GM21786 (cell line): ENCODE data around the gene OSBPL10.
A peak's percentile ranks its signal among the peaks of the same experiment; 100 is the strongest.
"Not testable (repeated sequence)": the region's sequence is repeated elsewhere in the genome, so short reads cannot be mapped to it uniquely, and the experiment has no call there.

Experiments
- ATAC-seq: cut with Tn5 transposase; IDR thresholded peaks from one replicate; pipeline ENCODE4 v1.9.1; 2021; ENCODE audit not compliant: unreplicated experiment

Gene OSBPL10

DNA sequence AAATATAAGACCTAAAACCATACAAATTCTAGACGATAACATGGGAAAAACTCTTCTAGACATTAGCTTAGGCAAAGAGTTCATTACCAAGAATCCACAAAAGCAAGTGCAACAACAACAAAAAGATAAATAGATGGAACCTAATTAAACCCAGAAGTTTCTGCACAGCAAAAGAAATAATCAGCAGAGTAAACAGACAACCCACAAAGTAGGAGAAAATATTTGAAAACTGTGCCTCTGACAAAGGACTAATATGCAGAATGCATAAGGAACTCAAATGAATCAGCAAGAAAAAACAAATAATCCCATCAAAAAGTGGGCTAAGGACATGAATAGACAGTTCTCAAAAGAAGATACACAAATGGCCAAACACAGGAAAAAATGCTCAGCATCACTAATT is 198.8 kb downstream of the OSBPL10 start:
- ATAC-seq: not testable (repeated sequence)

DNA sequence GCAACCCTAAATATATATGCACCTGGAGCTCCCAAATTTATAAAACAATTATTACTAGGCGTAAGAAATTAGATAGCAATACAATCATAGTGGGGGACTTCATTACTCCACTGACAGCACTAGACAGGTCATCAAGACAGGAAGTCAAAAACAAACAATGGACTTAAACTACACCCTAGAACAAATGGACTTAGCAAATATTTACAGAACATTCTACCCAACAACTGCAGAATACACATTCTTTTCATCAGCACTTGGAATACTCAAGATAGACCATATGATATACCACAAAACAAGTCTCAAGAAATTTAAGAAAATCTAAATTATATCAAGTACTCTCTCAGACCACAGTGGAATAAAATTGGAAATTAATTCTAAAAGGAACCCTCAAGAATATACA is 201.5 kb downstream of the OSBPL10 start:
- ATAC-seq: no peak

DNA sequence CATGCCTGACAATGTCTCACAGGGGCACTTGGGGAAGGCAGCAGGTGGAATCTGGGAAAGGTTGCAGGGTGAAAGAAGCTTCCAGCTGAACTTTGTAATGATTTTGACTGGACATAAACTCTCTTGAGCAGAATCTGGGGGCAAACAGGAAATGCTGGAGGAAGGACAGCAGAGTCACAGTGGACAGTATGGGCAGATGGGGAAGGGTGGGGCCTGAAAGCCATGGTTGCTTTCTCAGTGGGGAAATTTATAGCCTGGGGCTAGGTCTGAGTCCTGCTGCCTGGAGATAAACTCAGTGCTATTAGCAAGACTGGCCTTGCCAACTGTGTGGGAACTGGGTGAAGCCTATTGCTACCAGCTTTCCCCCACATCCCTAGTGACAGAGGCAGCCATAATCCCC is 203.2 kb downstream of the OSBPL10 start:
- ATAC-seq: no peak

DNA sequence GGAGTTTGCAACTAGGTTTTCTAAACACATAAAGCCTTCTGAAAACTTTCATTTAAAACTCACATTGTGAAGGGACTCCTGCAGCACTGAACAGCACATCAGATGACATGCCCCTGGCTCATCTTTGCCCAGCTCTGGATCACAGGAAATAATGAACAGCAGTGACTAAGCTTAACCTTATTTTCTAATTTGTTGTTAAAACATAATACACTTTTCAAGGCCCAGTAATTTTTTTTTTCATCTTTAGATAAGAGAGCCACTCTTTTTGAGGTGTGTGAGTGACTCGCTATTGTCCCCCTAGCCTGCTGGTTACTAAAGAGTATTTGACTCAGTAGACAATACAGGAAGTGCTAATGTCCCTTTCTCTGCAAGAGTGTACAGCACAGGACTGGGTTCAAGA is 204.0 kb downstream of the OSBPL10 start:
- no peak for ATAC-seq

DNA sequence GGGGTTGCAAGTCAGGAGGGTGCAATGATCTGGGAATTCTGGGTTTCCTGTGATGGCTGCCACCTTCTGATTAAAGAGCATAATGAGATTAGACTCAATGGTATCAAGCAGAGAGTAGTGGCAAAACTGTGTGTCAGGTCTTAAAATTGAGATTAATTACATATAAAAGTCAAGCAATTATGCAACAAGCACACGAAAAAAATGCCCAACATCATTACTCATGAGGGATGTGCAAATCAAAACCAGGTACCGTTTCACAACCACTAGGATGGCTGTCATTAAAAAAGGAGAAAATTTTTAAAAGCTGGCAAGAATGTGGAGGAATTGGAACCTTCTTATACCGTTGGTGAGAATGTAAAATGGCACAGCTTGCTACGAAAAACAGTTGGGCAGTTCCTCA is 205.0 kb downstream of the OSBPL10 start:
- no peak for ATAC-seq

DNA sequence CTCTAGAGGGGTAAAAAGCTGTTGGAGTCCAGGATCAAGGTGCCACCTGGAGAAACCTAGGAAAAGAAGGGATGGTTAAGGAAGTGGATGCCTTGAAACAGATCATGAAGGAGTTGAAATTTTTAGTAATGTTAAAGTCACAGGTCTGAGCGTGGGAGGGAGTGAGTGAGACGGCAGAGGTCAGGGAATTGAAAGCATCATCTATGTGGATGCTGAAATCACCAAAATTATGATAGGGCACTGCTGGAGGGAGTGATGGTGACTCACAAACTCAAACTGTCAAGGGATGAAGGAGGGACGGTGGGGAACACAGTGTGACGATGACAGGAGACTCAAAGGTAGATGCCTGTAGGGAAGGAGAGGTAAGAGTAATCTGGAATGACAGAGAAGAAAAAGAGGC is 205.7 kb downstream of the OSBPL10 start:
- ATAC-seq: no peak

DNA sequence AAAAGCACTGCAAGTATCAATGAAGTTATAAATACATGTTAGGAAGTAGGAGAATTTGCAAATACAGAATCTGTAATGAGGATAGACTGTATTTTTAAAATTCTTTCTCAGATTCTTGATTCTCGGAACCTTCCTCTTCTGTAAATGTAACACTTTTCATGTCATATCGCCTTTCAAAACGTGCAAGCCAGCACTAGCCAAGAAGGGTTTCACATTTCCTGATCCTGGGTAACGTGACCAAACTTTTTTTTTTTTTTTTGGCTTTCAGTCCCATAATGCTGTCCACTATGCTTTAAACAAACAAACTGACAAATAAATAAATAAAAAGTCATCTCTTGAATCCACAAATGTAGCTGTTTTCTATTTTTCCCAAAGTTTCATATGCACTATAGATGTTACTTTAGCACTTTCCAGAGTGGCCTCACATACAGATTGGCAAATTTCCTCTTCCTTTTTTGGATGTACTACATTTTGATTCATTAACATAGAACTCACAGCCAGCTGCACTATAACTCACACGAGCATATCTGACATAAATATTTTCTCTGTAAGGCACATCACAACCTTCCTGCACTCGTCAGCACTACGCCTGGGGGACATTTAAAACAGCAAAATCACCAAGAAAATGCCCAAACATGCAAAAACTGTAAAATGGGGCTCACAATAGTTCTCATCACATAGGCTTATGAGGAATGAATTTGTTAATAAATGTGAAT is 208.1 kb downstream of the OSBPL10 start:
- ATAC-seq: no peak

DNA sequence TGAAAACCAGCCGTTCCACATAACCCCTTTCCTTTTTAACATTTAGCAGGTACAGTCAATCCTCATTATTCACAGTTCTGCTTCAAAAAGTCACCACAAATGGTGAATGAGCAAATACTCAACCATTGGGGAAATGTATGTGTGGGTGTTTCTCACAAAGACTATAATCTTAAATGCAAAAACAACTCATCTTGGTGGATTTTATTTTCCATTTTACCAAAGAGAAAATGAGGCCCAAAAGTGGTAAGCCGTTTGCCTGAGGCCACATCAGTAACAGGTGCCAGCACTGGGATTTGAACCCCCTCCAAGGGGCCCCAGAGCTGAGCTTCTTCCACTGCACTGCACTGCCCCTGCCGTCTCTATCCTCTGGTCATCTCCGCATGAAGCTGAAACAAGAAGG is 208.8 kb downstream of the OSBPL10 start:
- ATAC-seq: no peak

DNA sequence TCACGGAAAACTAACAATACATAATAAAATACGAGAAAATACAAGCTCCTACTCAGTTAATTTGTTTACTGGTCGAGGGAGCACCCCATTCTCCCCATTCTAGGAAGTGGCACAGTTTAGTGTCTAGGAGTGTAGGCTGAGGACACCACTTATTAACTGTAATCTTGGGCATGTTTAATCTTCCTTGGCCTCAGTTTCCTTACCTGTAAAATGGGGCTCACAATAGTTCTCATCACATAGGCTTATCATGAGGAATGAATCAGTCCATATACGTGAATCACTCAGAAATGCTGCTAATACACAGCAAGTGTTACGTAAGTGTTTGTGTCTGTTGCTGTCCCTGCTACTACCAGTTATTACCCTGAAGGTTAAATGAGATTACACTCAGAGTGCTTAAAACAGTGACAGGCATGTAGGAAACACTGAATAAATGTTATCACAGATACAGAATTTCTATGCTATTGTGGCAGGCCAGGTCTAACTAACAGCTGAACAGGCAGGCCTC is 210.2 kb downstream of the OSBPL10 start:
- no peak for ATAC-seq

DNA sequence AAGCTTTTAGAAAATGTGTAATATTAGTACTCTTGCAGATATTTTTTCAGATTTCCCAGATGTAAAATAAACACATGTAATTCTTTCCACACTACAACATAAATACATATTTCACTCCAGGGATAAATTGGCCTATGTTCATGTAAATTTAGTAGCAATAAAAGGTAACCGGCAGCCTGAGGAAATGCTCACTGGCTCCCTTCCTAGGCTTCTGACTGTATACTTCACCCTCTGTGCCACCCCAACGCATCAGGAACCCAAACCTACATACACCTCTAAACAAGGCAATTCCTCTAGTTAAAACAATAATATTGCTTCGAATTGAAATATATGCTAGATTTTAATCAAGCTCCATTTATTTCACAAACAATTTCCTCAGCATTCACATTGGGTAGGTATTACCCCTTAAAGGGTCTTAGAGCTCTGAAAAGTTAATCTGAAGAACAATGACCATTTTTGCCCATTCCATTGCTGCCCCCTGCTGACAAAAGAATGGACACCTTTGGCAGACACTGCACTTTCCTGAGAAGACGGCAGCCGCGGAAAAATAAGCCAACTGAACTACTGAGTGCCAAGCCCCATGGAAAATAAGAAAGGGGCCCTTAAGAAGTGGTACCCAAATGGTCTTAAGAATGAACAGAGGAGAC is 212.5 kb downstream of the OSBPL10 start:
- ATAC-seq: no peak

DNA sequence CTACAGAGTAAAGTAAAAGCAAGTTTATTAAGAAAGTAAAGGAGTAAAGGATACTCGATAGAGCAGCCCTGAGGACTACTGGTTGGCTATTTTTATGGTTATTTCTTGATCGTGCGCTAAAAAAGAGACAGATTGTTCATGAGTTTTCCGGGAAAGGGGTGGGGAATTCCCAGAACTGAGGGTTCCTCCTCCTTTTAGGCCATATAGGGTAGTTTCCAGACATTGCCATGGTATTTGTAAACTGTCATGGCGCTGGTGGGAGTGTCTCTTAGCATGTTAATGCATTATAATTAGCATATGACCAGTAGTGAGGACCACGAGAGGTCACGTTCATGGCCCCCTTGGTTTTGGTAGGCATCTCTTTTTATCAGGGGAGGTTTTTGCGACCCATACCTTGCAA is 213.1 kb downstream of the OSBPL10 start:
- ATAC-seq: no peak

DNA sequence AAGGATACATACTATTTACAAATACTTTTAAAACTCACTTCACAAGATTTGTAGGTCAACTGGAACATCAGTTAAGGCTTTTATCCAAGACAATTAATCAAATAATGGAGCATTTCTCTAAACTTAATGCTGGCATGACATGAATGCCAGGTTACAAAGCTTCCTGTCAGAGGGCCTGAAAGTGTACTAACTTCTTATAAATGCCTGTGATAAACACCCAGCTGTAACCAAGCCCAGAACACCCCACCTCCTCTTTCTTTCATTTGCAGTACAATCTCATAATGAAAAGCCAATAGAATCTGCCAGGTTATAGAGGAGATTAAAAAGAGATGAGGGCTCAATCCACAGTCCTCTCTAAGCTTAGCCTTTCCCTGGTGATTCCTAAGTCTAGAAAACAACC is 214.4 kb downstream of the OSBPL10 start:
- no peak for ATAC-seq

DNA sequence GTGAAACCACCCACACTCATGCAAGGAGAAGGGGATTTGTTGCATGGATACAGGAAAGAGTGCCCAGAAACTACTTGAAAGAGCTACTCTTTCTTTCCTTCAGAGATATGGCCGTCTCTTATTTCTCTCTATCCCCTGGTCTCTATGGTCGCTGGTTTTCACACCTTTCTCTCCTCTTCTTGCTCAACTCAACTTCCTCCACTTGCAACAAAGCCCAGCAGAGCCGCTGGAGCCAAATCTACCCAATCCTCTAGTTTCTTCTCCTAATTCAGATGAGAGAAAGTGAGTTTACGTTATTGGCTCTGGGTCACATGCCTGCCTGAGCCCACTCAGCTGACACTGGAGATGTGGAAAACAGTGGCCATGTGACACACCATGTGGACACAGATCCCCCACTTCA is 215.2 kb downstream of the OSBPL10 start:
- no peak for ATAC-seq

DNA sequence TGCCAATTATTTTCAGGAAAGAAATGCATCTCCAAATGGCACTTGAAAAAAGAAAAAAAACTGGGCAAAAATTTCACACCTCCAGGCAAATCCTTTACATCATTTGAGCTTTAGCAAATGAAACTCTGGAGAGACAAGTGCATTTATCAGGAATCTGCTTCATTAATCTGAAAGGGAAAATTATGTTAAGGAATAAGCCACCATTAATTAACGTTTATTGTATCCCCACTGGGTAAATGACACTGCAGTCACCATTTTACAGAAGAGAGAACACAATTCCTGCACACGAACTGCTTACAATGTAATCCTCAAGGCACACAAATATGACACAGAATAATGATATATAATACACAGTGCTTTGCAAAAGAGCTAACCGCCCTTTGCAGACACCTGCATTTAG is 217.3 kb downstream of the OSBPL10 start:
- ATAC-seq: no peak

DNA sequence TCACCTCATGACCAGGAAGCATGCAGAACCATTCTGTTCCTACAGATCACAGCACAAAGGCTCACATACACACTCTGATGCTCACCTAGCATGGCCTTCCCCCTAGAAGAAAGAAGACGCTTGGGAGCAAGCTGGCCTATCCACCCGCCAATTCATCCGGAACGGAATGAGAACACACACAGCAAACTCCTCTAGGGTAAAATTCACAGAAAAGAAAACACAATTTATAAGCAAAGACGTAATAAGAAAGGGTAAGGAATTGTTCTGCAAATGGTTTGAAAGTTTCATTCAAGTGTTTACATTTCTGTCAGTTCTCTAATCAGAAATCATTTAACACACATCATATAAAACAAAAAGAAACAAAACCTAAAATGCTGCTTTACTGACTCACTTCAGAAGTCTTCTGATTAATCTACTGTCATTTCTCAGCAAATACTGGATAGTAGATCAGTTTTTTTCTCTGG is 218.1 kb downstream of the OSBPL10 start:
- no peak for ATAC-seq

DNA sequence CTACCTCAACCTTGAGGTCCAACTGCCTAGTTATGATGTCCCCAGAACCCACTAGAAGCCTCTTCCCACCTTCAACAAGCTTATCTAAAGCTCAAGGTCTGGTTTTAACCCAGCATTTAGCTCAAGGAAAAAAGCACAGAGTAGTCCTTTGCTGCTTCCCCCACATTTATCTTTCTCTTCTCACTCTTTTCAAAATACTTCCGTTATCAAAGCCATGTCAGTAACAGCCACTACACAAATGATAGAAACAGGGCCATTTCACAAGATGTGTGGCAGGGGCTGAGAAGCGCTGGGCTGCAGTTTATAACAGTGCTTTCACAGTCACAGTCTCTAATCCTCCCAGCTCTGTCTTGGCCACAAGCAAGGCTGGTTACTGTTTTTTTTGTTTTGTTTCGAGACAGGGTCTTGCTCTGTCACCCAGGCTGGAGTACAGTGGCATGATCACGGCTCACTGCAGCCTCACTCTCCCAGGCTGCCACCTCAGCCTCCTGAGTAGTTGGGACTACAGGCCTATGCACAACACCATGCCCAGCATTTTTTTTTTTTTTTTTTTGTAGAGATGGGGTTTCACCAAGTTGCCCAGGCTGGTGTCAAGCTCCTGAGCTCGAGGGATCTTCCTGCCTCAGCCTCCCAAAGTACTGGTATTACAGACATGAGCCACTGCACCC is 218.8 kb downstream of the OSBPL10 start:
- ATAC-seq: no peak

DNA sequence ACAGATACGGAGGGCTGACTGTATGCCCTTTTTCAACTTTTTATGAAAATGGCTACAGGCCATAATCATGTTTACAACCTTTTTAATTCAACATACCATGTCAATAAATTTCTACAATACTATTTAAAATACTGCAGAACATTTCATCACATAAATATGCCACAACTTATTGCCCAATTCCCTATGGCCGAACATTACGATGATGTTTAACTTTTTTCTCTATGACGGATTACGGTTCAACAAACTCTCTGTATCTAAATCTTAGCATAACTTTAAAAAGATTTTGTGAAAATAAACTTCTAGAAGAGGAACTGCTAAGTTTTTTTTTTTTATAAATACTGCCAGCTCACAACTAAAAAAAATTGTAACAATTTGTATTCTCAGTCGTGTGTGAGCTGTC is 220.4 kb downstream of the OSBPL10 start:
- no peak for ATAC-seq

DNA sequence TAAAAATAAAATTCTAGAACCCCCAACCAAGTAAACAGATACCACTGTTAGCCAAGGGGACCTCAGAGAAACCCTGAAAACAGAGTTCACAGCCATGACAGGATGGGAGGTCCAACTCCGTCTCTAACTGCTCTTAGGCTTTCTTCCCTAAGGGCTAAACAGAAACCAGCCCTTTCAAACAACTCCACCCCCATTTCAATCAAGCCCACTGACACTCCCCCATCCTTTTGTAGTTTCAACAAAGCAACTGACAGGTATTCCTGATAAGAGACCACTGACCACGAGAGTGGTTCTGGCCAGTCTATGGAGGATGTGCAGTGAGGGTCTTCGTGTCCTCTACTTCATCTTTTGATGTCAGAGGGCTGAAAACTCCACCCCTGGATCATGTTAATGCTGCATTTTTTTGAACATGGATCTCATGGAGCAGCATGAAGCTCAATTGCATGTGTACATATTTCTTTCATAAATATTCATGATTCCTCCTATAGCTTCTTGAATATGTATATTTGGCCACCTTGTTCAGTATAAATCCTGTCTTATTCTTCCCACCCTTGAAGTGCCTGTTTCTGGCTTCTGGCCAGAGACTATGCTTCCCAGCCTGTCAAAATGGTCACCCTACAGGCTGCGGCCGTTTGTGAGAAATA is 222.6 kb downstream of the OSBPL10 start:
- no peak for ATAC-seq

DNA sequence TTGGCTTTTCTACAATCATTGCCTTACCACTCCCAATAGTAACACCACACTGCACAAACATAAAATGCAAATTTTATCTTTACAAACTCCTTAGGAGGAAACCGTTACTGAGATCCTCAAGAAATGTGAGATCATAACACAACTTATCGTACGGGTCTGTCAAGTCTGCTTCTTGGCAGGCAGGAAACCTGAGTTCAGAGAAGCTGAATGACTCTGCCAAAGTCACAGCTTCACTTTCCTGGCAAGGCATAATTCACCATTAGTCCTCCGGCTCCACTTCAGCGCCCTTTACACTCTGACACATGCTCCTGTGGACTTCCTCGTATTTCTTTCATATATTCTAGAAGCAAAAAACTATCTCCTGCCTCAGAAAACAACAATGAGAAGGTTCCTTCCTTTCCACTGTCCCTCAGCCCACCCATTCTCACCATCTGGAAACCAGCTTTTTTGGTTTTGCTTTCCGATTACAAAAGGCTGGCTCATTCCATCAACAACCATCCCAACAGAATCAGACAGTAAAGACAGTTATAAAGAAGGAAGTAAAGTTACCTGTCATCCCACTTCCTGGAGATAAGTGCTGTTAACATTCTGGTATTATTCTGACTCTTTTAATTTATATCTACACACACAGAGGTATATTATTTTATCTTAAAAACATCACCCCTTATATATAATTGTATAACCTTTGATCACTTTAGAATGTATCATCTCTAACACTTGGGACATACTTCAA is 225.0 kb downstream of the OSBPL10 start:
- ATAC-seq: no peak

DNA sequence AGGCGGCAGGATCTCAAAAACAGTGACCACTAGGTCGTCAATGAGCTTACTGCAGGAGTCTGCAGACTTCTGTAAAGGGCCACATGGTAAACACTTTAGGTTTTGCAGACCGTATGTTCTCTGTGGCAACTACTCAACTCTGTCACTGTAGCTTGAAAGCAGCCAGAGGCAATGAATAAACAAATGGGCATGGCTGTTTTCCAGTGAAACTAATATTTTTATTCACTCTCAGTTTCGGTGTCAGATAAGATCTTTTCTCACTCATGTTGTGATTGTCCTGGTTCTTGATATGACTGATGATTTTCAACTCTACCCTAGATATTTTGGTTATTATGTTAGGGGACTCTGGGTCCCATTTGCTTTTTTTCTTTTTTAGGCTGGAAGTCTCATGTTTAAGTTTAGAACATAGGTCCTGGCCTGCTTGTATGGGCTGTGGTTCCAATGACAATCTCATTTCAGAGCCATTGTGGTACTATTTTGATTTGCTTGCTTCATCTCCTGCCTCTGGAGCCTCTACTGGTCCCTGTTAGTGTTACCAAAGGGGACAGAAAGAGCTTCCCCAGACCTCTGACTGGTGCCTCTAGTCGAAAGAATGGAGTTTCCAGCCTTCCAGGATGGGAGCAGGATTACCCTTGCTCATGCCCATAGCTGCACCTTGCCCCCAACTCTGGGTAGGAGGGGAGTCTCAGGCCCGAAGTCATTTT is 226.3 kb downstream of the OSBPL10 start:
- peak; percentile 84 for ATAC-seq
